Fibroblast of skin of back (primary cell): ENCODE measurements around the gene COL4A2.

Experiments
- DNase-seq: peaks from one replicate; pipeline ENCODE4 v3.0.0-alpha.2; 2013

COL4A2 gene

DNA sequence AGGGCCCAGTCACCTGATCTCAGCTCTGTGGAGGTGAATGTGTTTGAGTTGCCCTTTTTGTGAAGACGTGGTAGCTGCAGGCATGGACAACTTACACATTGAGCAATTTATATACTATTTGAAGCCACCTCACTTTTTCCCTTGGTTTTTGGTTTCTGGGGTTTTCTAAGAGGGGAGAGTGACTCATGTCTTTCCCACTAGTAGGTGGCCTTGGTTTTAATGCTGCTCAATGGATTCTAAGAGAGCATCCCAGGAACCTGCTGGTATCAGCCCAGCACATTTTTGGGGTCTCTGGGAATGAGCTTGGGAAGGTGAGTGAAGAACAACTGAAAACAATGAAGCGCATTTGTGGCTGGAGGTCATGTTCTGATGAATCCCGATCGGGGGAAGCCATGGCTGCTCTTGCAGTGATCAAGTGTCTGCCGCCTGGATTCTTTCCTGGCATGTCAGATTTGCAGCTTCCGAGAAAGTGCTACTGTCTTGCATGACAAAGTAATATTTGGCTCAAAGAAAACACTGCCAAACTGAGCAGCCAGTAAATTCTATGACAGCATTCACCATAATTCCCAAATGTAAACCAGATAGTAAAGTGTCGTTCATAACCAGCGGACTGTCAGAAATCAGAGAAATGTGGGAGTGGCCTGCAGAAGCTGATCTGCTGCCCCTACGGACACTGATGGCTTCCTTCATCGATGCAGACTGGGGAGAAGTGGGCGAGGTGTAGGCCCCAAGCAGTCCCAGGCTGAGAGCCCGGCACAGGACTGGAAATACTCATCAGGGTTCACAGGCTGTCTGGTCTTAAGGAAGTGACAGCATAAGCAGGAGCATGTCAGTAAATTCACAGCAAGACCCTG is 98.7 kb downstream of the COL4A2 start:
- DNase-seq = peak; percentile 97

DNA sequence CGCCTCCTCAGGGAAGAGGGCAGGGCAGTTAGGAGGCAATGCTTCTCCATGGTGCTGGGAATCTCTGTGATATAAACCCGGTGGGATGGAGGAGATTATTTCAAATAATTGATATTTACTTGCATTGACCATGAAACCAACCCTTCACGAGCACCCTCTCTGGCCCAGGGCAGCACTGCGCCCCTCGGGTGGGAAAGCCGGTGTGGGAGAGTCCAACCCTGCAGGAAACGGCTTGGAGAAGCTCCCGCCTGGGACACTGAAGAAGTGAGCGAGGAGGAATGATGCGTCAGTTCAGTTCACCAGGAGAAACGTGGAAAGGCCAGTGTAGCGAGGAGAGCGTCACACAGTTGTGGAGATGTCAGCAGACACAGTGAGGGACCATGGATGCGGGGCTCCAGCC is 99.9 kb downstream of the COL4A2 start:
- DNase-seq = no peak

- no peak for DNase-seq
Measured at GRCh38 chr13:110407531-110407930, 100.4 kb downstream of the COL4A2 start.

GRCh38 chr13:110408286-110408685 is 101.2 kb downstream of the COL4A2 start:
- no peak for DNase-seq

GRCh38 chr13:110409581-110409992 is 102.5 kb downstream of the COL4A2 start:
- DNase-seq = peak; percentile 88

DNA sequence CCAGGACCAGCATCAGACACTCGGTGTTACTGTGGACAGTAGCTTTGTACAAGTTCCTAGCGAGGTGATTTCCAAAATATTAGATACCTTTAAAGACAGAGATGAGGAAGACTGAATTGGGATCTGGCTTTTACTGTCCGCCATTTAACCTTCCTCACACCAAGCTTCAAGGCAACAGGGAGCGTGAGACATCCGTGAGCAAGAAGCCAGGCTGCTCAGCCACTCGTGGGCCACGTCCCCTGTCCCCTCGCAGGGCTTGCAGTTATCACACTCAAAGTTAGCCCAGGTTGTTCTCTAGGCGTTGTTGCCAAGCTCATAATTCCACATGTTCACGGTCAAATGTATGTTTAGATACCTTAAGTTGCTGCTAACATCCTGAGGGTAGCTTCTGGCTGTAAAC is 102.9 kb downstream of the COL4A2 start:
- DNase-seq = no peak

DNA sequence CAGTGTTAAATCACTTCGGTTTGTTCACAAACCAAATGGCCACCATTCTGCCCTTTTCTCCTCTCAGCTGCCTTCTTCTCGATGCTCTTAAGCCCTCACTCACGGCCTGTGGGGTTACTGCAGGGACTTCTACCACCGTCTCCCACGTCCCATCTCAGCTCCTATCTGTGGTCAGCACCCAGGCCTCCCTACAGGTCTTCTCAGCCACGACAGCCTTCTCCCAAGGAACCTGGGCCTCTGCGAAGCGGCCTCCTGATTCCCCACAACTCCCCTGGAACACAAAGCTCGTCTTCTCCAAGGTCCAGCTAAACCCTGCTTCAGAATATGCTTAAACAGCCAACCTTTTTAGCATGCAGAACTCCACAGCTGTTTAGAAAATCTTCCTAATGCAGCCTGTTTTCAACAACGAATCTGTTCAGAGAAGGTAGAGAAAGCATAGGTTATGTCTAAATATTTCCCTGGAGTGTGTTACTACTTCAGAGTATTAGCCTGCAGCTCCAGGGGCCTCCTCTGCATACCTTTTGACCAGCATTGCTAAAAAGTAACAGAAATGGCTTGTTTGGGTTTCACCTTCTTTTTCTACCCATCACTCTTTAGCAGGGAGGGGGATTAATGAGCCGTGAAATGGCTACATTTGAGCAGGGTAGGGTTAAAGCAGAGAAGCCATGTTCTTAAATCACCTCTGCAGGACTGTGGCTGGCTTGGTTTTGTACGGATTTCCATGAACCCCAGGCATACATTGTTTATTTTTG is 104.0 kb downstream of the COL4A2 start:
- DNase-seq = no peak

- DNase-seq = no peak
Measured at GRCh38 chr13:110411688-110412059, 104.6 kb downstream of the COL4A2 start.

DNA sequence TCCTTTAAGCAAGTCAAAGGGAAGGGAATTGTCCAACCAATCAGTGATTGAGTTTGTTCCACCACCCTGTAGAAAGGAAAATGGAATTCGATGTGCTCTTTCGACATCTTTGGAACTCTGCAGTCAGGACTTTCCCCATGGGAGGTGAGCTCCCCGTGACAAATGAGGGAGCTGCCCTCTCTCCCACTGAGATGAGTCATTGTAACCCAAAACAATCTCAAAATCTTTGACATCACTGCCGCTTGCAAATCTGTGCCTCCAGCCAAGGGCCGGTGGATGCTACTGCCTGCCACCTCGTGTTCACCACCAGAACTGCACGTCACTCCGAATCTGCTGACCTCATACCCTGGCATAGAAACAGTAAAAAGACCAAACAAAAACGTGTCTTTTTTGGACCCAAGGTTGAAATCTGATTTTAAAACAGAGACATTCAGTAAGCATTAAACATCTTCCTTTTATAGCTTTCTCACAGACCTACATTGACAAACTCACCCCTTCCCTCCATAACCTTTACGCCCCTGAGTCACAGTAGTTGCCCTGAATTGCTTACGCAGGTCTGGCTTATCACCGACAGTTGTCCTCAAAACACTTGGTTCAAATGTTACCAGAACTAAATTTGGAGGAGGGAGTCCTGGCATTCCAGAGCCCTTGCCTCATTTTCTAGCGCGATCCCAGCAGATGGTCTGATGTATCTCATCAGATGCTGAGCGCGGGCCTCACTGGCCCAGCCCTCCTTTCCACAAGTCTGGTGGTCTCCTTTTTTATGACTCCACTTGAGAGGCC is 105.2 kb downstream of the COL4A2 start:
- DNase-seq = peak; percentile 100

DNA sequence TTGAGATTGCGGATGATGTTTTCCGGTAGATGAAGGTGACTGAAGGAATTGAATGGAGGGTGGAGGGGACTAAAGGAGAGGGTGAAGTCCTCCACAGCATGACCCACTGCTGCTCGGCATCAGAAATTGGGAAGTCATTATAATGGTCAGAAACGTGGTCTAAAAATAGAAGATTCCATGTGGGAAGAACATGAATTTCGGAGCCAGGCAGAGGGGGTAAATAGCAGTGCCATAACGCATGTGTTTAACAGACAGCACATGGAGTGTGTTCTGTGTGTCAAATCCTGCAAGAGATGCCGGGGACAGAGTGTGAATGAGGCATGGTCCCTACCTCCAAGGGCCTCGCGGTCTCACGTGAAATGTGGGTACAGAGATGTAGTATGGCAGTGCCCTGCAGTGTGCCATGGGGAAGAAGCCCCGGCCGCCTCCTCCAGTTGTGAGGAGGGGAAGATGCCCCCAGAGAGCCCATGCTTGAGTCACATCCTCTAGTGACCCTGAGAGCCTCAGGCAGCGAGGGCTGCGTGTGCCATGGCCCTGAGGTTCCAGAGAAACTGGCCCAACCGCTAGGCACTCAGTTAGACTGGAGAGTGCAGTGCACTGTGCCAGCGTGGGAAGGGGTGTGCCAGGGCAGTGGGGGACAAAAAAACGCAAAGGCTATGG is 106.1 kb downstream of the COL4A2 start:
- peak; percentile 51 for DNase-seq

DNA sequence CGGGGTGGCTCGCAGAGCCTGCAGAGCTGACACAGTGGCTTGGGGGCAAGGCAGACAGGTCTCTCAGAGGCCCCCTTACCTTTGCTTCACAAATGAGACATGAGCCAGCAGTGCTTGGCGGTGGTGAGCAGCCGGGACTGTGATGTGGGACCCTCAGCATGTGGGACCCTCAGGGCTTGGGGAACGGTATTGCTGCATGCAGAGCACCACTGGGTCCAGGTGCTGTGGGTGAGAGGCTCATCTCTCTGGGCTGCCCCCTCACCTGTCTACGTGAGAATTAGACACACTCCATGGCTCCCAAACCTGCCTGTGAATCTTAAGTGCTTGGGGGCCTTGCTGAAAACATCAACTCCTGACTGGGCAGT is 106.6 kb downstream of the COL4A2 start:
- no peak for DNase-seq

- no peak for DNase-seq
Measured at GRCh38 chr13:110414283-110414682, 107.2 kb downstream of the COL4A2 start.

DNA sequence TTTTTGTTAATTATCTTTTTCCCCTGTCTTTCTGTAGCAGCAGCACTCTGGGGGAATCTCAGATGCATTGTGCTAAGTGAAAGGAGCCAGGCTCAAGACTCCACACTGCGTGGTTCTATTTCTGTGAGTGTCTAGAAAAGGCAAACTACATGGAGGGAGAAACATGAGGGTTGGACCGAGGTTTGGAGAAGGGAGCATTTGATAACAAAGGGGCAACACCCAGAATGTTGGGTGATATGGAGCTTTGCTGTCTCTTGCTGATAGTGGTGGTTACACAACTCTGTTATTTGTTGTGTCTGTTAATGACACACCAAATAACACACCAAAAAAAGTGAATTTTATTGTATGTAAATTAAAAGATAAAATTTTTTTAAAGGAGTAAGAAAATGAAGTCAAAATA is 107.8 kb downstream of the COL4A2 start:
- DNase-seq = no peak

DNA sequence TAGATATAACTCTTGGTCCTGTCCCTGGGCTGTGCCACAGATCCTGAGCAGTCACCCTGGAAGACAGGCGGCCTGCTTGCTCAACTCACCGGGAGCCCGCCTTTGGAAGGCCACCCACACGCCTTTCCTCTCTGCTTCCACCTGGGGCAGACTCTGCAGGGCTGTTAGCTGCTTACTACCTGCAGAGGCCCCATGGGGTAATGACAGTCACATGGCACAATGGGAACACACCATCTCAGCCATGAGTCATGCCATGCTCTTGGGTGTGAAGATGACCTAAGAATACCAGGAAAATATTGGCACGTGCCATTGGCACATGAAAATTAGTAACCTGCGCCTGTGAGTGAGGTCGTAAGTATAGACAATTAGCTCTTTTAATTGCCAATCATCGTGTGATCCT is 108.6 kb downstream of the COL4A2 start:
- peak; percentile 48 for DNase-seq

- no peak for DNase-seq
Measured at GRCh38 chr13:110416131-110417025, 109.3 kb downstream of the COL4A2 start.

DNA sequence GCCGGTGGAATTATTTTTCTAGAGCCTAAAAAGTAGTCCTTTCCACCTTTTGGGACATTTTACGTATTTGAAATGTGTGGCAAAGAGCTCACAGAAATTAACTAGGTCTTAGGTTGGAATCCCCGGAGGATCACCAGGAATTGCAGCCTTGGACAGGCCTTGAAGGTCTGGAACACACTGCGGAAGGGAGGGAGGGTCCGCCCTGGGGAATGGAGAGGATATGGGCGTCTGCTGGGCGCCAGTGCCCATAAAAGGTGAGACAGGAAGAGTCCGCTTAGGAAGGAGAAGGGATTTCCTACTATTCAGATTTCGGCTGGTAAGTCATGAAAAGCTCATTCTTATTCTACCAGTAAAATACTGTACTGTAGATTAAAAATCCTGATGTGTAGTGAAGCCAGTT is 111.9 kb downstream of the COL4A2 start:
- no peak for DNase-seq

DNA sequence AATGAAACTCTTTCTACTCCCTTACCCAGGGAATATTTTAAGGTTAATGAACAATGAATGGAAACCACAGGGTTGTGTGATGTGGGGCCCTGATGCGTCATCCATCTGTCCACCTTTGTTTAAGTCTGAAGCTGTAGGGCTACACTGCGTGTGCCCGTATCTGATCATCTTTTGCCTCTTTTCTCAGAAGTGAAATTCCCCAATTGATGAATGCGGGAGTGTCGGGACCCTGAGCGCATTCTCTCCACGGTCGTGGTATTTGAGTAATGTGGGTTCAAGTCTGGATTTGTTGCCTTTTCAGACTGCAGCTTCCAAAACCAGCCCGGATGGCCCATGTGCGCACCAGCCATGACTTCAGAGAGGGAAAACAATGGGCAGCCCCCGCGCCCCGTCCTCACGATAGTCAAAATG is 112.3 kb downstream of the COL4A2 start:
- DNase-seq = no peak

GRCh38 chr13:110419946-110420345 is 112.9 kb downstream of the COL4A2 start:
- DNase-seq = no peak

DNA sequence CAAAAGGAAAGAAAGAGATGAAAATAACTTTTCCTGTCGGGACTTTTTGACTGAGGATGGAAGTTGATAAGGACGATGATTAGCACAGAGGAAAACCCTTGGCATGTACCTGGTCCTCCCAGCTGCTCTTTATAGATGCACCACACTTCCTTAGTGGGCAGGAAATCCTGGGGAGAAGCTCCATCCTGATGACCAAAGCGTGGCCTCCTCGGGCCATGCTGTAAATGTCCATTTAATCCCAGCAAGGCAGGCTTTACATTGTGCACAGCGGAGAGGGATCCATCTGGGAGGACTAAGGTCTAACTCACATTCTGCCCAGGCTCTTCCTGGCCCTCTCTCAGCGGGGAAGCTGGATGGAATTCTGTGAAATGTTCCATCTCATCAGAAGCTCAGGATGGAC is 113.5 kb downstream of the COL4A2 start:
- no peak for DNase-seq

GRCh38 chr13:110421061-110421460 is 114.0 kb downstream of the COL4A2 start:
- no peak for DNase-seq

- peak; percentile 87 for DNase-seq
Measured at GRCh38 chr13:110421696-110422385, 114.8 kb downstream of the COL4A2 start.
